A549 (cell line): ENCODE results near the gene CGREF1. TPM values are rescaled to one million over a fixed set of nuclear protein-coding genes. Genes with fewer than 3 reads are reported as not detected.

Source experiments
- ATAC-seq, 2 experiments: fragments of 200-7000 bp in 1 of 2; fragments of >200 bp in 1 of 2; cut with Nextera tagmentation in 1 of 2; cut with Tn5 transposase in 1 of 2; 3 replicates each; pipeline versions ENCODE4 v1.8.0 to v1.9.1; 2018 to 2020; ENCODE audit warnings: mild to moderate bottlenecking in 1 of 2, moderate library complexity in 1 of 2
- CTCF ChIA-PET: fragments of 300-600 bp; sonication (Branson Sonifier 250); formaldehyde crosslinking; extraction: SDS; loops from one replicate; lab custom pipeline; 2021; ENCODE audit warnings: antibody characterized with exemption, inconsistent platforms; lab: Yijun Ruan, JAX
- POLR2A ChIA-PET: fragments of 350-600 bp; formaldehyde crosslinking; extraction: SDS; loops from one replicate; lab custom pipeline; 2021; ENCODE audit warnings: antibody characterized with exemption, inconsistent platforms; lab: Yijun Ruan, JAX
- DNase-seq, 2 experiments: peaks; one replicate each; pipeline versions ENCODE4 v3.0.0 to v3.0.0-alpha.2; 2011 to 2016; ENCODE audit warnings: low read depth in 1 of 2, low spot score in 1 of 2
- FAIRE-seq: peaks from 2 replicates; lab custom pipeline; 2011; peaks lifted over from hg19 to GRCh38; lab: Jason Lieb, UNC
- H3K27ac ChIP-seq, 2 experiments: fragments of >200 bp; sonication (Bioruptor Twin); formaldehyde crosslinking; 3 replicates each; pipeline ENCODE4 v1.5.1; 2016 to 2017
- H3K4me1 ChIP-seq: fragments of >200 bp; sonication (Bioruptor Twin); formaldehyde crosslinking; 3 replicates; pipeline ENCODE4 v1.6.1; 2016
- H3K4me2 ChIP-seq: fragments of >200 bp; sonication (Bioruptor Twin); formaldehyde crosslinking; 3 replicates; pipeline ENCODE4 v1.6.1; 2016
- H3K4me3 ChIP-seq: fragments of >200 bp; sonication (Bioruptor Twin); formaldehyde crosslinking; 3 replicates; pipeline ENCODE4 v1.5.1; 2016
- H3K9me3 ChIP-seq: fragments of >200 bp; sonication (Bioruptor Twin); formaldehyde crosslinking; 3 replicates; pipeline ENCODE4 v1.6.1; 2016
- ATOH8 ChIP-seq: fragments of 250-450 bp; sonication (Bioruptor Pico); IDR thresholded peaks from 2 replicates; pipeline ENCODE4 v1.5.0; 2020; ENCODE audit warnings: low read depth, mild to moderate bottlenecking, moderate library complexity
- CBX2 ChIP-seq: fragments of 200-600 bp; sonication (generic); IDR thresholded peaks from 2 replicates; pipeline ENCODE4 v1.6.1; 2016; ENCODE audit warnings: low read depth, mild to moderate bottlenecking, borderline replicate concordance
- CBX8 ChIP-seq: fragments of 200-600 bp; sonication (generic); IDR thresholded peaks from 2 replicates; pipeline ENCODE4 v1.6.1; 2016
- CHD4 ChIP-seq: fragments of 200-600 bp; sonication (generic); IDR thresholded peaks from 2 replicates; pipeline ENCODE4 v1.6.1; 2016; ENCODE audit warnings: antibody characterized with exemption, mild to moderate bottlenecking, borderline replicate concordance
- EHF ChIP-seq: fragments of 250-450 bp; sonication (Bioruptor Pico); IDR thresholded peaks from 2 replicates; pipeline ENCODE4 v1.5.0; 2020; ENCODE audit warnings: mild to moderate bottlenecking
- EP300 ChIP-seq, 2 experiments: fragments of >200 bp; sonication (Bioruptor Twin); formaldehyde crosslinking; IDR thresholded peaks; 2 replicates in 1 of 2; 3 replicates in 1 of 2; pipeline ENCODE4 v1.6.1; 2016 to 2017
- FOSB ChIP-seq: fragments of 250-450 bp; sonication (Bioruptor Pico); IDR thresholded peaks from 2 replicates; pipeline ENCODE4 v1.5.0; 2020; ENCODE audit warnings: mild to moderate bottlenecking, moderate library complexity
- HOXA7 ChIP-seq: fragments of 250-450 bp; sonication (Bioruptor Pico); IDR thresholded peaks from 2 replicates; pipeline ENCODE4 v1.5.0; 2020; ENCODE audit warnings: mild to moderate bottlenecking, moderate library complexity
- JUN ChIP-seq, 2 experiments: fragments of >200 bp; sonication (Bioruptor Twin); formaldehyde crosslinking; IDR thresholded peaks; 2 replicates in 1 of 2; 3 replicates in 1 of 2; pipeline ENCODE4 v1.6.1; 2016 to 2017
- KDM5A ChIP-seq: fragments of 200-600 bp; sonication (generic); IDR thresholded peaks from 2 replicates; pipeline ENCODE4 v1.6.1; 2016; ENCODE audit warnings: antibody characterized with exemption, mild to moderate bottlenecking
- MAFK ChIP-seq: fragments of 450-650 bp; IDR thresholded peaks from 2 replicates; pipeline ENCODE4 v1.6.1; 2014; ENCODE audit not compliant: partially characterized antibody
- MAZ ChIP-seq: fragments of 150-350 bp; IDR thresholded peaks from 2 replicates; pipeline ENCODE4 v1.6.1; 2014; ENCODE audit warnings: antibody characterized with exemption, low read depth, low read length, borderline replicate concordance
- MYC ChIP-seq: IDR thresholded peaks from 2 replicates; pipeline ENCODE4 v1.6.1; 2012; ENCODE audit warnings: mild to moderate bottlenecking, inconsistent platforms, low read length, improper control_type of control experiment, borderline replicate concordance
- NPAS2 ChIP-seq: fragments of 250-450 bp; sonication (Bioruptor Pico); IDR thresholded peaks from 2 replicates; pipeline ENCODE4 v1.8.0; 2022; ENCODE audit warnings: mild to moderate bottlenecking, moderate library complexity, borderline replicate concordance
- NR3C1 ChIP-seq: fragments of >200 bp; sonication (Bioruptor Twin); formaldehyde crosslinking; IDR thresholded peaks from 3 replicates; pipeline ENCODE4 v1.6.1; 2017
- PHF8 ChIP-seq: fragments of 200-600 bp; sonication (generic); IDR thresholded peaks from 2 replicates; pipeline ENCODE4 v1.6.1; 2016; ENCODE audit warnings: low read depth, mild to moderate bottlenecking, antibody characterized with exemption, moderate library complexity, borderline replicate concordance
- POLR2A ChIP-seq: IDR thresholded peaks from 2 replicates; pipeline ENCODE4 v1.6.1; 2012; ENCODE audit warnings: mild to moderate bottlenecking, low read length
- POLR2AphosphoS2 ChIP-seq: conservative IDR thresholded peaks from 2 replicates; pipeline ENCODE4 v1.6.1; 2012; ENCODE audit warnings: low read length, improper control_type of control experiment, inconsistent platforms
- RAD21 ChIP-seq, 2 experiments: fragments of >200 bp in 1 of 2; sonication (Bioruptor Twin) in 1 of 2; formaldehyde crosslinking in 1 of 2; IDR thresholded peaks in 1 of 2; conservative IDR thresholded peaks in 1 of 2; 2 replicates in 1 of 2; 3 replicates in 1 of 2; pipeline ENCODE4 v1.6.1; 2012 to 2018; ENCODE audit warnings: inconsistent platforms in 1 of 2
- RCOR1 ChIP-seq: fragments of 150-350 bp; IDR thresholded peaks from 2 replicates; pipeline ENCODE4 v1.6.1; 2014; ENCODE audit warnings: antibody characterized with exemption, low read length, low read depth
- RNF2 ChIP-seq: fragments of 200-600 bp; sonication (generic); IDR thresholded peaks from 2 replicates; pipeline ENCODE4 v1.6.1; 2016; ENCODE audit warnings: low read depth, mild to moderate bottlenecking, antibody characterized with exemption, moderate library complexity, borderline replicate concordance
- SREBF2 ChIP-seq: fragments of 450-650 bp; IDR thresholded peaks from 2 replicates; pipeline ENCODE4 v1.6.1; 2014; ENCODE audit warnings: mild to moderate bottlenecking, moderate library complexity
- TFCP2L1 ChIP-seq: fragments of 250-450 bp; sonication (Bioruptor Pico); IDR thresholded peaks from 2 replicates; pipeline ENCODE4 v1.5.0; 2021; ENCODE audit warnings: mild to moderate bottlenecking
- ZC3H11A ChIP-seq: fragments of 450-650 bp; IDR thresholded peaks from 2 replicates; pipeline ENCODE4 v1.6.1; 2014; ENCODE audit warnings: antibody characterized with exemption, mild to moderate bottlenecking
- ZSCAN20 ChIP-seq: fragments of 250-450 bp; sonication (Bioruptor Pico); IDR thresholded peaks from 2 replicates; pipeline ENCODE4 v1.8.0; 2022; ENCODE audit warnings: mild to moderate bottlenecking, moderate library complexity
- WGBS: methylation state at CpG from one replicate; pipeline ENCODE4 v1.1.6; 2017; ENCODE audit errors: missing lambda C conversion rate; 5-methylcytosine and 5-hydroxymethylcytosine counted together
- polyA plus RNA-seq, 4 experiments: library from polyadenylated mRNA; depleted of rRNA in 3 of 4; stranded (reverse); fragments of >200 nt; fragmentation: RNase III in 1 of 4; extraction: RNeasy Plus Mini Kit Qiagen cat#74134 plus additional on column Dnase treatment in 1 of 4; gene quantifications; 2 replicates in 3 of 4; 3 replicates in 1 of 4; pipeline ENCODE4 v1.2.3, GENCODE V29; 2011 to 2017
- TF ChIP-seq, protein P1 (sequence below): fragments of >200 bp; sonication (Bioruptor Twin); formaldehyde crosslinking; IDR thresholded peaks from 2 replicates; pipeline ENCODE4 v1.6.1; 2016
- TF ChIP-seq, protein P2 (sequence below): fragments of 200-600 bp; sonication (generic); IDR thresholded peaks from 2 replicates; pipeline ENCODE4 v1.6.1; 2016; ENCODE audit warnings: antibody characterized with exemption, mild to moderate bottlenecking, moderate library complexity

Gene CGREF1
- polyA plus RNA-seq, 2 of the 4 experiments (the other 2 are of a cell fraction): 5.1 to 5.8 TPM

DNA sequence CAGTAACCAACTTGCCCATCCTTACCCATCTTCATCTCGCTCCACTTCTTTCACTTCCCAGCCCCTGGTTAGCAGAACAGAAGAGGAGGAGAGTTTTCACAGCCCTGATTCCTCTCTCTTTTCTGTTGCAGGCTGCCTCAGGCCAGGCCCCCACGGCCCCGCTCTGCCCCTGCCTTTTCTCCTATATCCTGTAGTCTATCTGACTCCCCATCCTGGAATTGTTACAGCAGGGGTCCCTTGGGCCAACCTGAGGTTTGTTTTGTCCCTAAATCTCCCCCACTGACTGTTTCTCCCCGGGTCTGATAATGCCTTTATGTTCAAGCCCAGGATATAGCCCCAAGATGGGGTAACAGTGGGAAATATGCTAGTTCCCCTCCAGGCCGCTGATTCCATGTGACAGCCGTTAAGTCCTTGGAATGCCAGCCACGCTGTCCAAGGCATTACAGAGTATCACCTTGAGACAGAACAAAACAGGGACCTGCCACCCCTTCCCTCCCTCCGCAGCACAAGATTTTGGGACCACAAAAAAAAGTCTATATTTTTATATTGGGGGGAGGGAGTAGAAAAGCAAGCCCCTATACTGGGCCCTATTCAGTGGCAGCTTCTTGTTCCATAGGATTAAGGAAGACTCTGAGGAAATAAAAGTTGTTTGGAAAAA is 48.8 kb downstream of the CGREF1 start (continued):
- TF ChIP-seq RCOR1 (no peak), CHD4 (no peak)

- no peak overlapping the region for H3K27ac ChIP-seq
- H3K4me3 ChIP-seq: no peak overlapping the region
- DNase-seq (no peak), ATAC-seq (no peak), FAIRE-seq (no peak)
- H3K9me3 ChIP-seq: no peaks in the 10 kb centered on the region
- H3K4me2 ChIP-seq: peak overlapping the region; percentile 86
- ChIA-PET POLR2A (interaction anchor here (4.5 kb wide), 1 partner anchor 19 kb away, joined by 23 read pairs; the partner anchor contains the start of gene AGBL5), CTCF (interaction anchor here (13.3 to 18.7 kb wide), 2 partner anchors 14 to 15 kb away, joined by 143 to 253 read pairs; partner anchors contain the start of genes AGBL5, EMILIN1 and KHK)
- 96% methylated on average over 6 of the region's 6 CpGs for WGBS
- TF ChIP-seq ZSCAN20 (CRISPR knock-in tag) (no peak), RCOR1 (no peak), POLR2A (no peak), PHF8 (no peak)
- peaks cover 19% of the 10 kb centered on the region for H3K4me1 ChIP-seq
Observed at GRCh38 chr2:27069436-27069835, 49.5 kb downstream of the CGREF1 start.

DNA sequence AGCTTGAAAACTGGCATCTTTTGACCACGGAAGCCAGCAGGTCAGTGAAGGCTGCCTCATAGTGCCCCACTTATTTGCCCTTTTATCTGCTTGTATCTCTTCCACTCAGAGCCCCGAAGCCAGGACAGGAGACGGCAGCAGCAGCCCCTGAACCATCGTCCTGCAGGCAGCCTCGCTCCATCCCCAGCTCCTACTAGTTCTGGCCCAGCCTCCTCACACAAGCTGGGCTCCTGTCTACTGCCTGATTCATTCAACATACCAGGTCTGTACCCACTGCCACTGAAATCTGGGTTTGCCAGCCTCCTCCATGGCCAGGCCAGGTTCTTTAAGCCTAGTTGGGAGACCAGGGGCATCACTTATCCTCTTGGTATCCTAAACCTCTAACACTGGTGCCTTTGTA is 51.5 kb downstream of the CGREF1 start:
- DNase-seq (no peak), FAIRE-seq (no peak), ATAC-seq (no peak)
- Histone ChIP-seq H3K4me1 (peaks cover 21% of the 10 kb centered on the region), H3K9me3 (no peaks in the 10 kb centered on the region), H3K27ac (no peak overlapping the region), H3K4me3 (no peak overlapping the region), H3K4me2 (no peak overlapping the region)
- CTCF ChIA-PET: interaction anchor here (1.1 to 18.7 kb wide), 5 partner anchors 12 to 212 kb away, joined by 3 to 253 read pairs (median 6); partner anchors contain the start of genes AGBL5, EMILIN1 and KHK
- 97% methylated on average over 5 of the region's 5 CpGs for WGBS
- TF ChIP-seq MAZ (no peak), CBX2 (no peak), CBX8 (no peak), SREBF2 (no peak), JUN (IDR thresholded peaks at IDR 0.05) (no peak), TFCP2L1 (CRISPR knock-in tag) (no peak), NR3C1 (no peak), MYC (no peak), RNF2 (no peak), ATOH8 (no peak), HOXA7 (no peak)
- TF ChIP-seq, protein P1, sequence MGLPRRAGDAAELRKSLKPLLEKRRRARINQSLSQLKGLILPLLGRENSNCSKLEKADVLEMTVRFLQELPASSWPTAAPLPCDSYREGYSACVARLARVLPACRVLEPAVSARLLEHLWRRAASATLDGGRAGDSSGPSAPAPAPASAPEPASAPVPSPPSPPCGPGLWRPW: no peak
- POLR2A ChIA-PET: interaction anchor here (2.8 to 4.5 kb wide), 2 partner anchors 13 to 17 kb away, joined by 11 to 23 read pairs; partner anchors contain the start of gene AGBL5

DNA sequence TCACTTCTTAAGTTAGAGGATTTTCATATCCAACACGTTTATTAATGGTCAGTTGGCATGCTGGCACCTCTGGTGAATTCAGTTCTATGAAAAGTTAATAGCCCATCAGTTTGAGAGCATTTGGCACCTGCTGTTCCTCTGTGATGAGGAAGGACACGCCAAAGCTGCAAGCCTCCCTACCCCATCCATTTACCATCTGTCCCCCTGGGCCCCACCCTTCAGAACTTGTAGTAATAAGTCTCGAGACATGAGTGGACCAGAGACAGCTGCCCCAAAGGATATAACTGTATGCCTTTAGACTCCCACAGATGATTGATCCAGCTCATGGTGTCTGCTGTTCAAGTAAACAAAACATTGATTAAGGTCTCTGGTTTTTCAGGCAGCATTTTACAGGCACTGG is 53.8 kb downstream of the CGREF1 start:
- Histone ChIP-seq H3K4me2 (no peak overlapping the region), H3K4me1 (peaks cover 13% of the 10 kb centered on the region), H3K9me3 (no peaks in the 10 kb centered on the region), H3K4me3 (no peak overlapping the region), H3K27ac (no peak overlapping the region)
- FAIRE-seq: no peak
- no peak for DNase-seq
- no peak for ATAC-seq
- WGBS: 82% methylated on average over 3 of the region's 3 CpGs
- POLR2A ChIA-PET: interaction anchor here (1.6 to 4.5 kb wide), 2 partner anchors 15 to 16 kb away, joined by 3 to 23 read pairs; partner anchors contain the start of gene AGBL5
- CTCF ChIA-PET: interaction anchor here (0.6 to 18.7 kb wide), 6 partner anchors 10 to 215 kb away, joined by 3 to 253 read pairs (median 4); partner anchors contain the start of genes AGBL5, EMILIN1 and KHK
- TF ChIP-seq CBX2 (no peak), NPAS2 (no peak), PHF8 (no peak), FOSB (CRISPR knock-in tag) (no peak), MAFK (no peak), ZC3H11A (no peak), MAZ (no peak), EP300 (IDR thresholded peaks at IDR 0.05) (no peak), ZSCAN20 (CRISPR knock-in tag) (no peak), KDM5A (no peak), RAD21 (conservative IDR thresholded peaks at IDR 0.05 in 1 of 2, IDR thresholded peaks at IDR 0.05 in 1 of 2) (no peak), RCOR1 (no peak), EHF (CRISPR knock-in tag) (no peak), POLR2AphosphoS2 (no peak)
- TF ChIP-seq, protein P2, sequence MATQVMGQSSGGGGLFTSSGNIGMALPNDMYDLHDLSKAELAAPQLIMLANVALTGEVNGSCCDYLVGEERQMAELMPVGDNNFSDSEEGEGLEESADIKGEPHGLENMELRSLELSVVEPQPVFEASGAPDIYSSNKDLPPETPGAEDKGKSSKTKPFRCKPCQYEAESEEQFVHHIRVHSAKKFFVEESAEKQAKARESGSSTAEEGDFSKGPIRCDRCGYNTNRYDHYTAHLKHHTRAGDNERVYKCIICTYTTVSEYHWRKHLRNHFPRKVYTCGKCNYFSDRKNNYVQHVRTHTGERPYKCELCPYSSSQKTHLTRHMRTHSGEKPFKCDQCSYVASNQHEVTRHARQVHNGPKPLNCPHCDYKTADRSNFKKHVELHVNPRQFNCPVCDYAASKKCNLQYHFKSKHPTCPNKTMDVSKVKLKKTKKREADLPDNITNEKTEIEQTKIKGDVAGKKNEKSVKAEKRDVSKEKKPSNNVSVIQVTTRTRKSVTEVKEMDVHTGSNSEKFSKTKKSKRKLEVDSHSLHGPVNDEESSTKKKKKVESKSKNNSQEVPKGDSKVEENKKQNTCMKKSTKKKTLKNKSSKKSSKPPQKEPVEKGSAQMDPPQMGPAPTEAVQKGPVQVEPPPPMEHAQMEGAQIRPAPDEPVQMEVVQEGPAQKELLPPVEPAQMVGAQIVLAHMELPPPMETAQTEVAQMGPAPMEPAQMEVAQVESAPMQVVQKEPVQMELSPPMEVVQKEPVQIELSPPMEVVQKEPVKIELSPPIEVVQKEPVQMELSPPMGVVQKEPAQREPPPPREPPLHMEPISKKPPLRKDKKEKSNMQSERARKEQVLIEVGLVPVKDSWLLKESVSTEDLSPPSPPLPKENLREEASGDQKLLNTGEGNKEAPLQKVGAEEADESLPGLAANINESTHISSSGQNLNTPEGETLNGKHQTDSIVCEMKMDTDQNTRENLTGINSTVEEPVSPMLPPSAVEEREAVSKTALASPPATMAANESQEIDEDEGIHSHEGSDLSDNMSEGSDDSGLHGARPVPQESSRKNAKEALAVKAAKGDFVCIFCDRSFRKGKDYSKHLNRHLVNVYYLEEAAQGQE: no peak
